ENCODE measurements around the gene SMIM13.
A peak's percentile ranks its signal among the peaks of the same experiment; 100 is the strongest.
"Not testable (repeated sequence)": the region's sequence is repeated elsewhere in the genome, so short reads cannot be mapped to it uniquely, and the experiment has no call there.

Gene SMIM13

GRCh38 chr6:11113038-11113437 is 19.4 kb downstream of the SMIM13 start:
- DNase-seq (ENCODE audit: low spot score in 2 of 2): no peak
- Histone ChIP-seq H3K4me1 (0 out of 2 replicates have a peak, but pooled peaks cover 4% of the 10 kb centered on the region), H3K4me3 (no peak overlapping the region), H3K27me3 (ENCODE audit: low read depth) (no peaks in the 10 kb centered on the region), H3K36me3 (replicated peaks) (no peaks in the 10 kb centered on the region), H3K9me3 (no peaks in the 10 kb centered on the region)
- in situ Hi-C loops (cut with MboI; ENCODE audit: low sequenced_read_pairs): no loop called here

- H3K36me3 ChIP-seq (replicated peaks); H3K27me3 ChIP-seq (ENCODE audit: low read depth); DNase-seq (ENCODE audit: low spot score in 2 of 2); H3K9me3 ChIP-seq; in situ Hi-C loops (cut with MboI; ENCODE audit: low sequenced_read_pairs); H3K4me3 ChIP-seq: not testable (repeated sequence)
- H3K4me1 ChIP-seq: peaks cover 19% of the 10 kb centered on the region
Measured at GRCh38 chr6:11115808-11116536, 22.3 kb downstream of the SMIM13 start.

- Histone ChIP-seq H3K36me3 (replicated peaks) (0 out of 2 replicates have a peak, but pooled peaks cover 3% of the 10 kb centered on the region), H3K4me3 (no peak overlapping the region), H3K27me3 (ENCODE audit: low read depth) (no peaks in the 10 kb centered on the region), H3K9me3 (no peaks in the 10 kb centered on the region), H3K4me1 (peaks cover 27% of the 10 kb centered on the region)
- in situ Hi-C loops (cut with MboI; ENCODE audit: low sequenced_read_pairs): no loop called here
- peak in 1 of 2 experiments; percentile 29 for DNase-seq (ENCODE audit: low spot score in 2 of 2)
Measured at GRCh38 chr6:11120271-11121005, 26.8 kb downstream of the SMIM13 start.

GRCh38 chr6:11121851-11122250 is 28.2 kb downstream of the SMIM13 start:
- no peak for DNase-seq (ENCODE audit: low spot score in 2 of 2)
- H3K4me1 ChIP-seq: peaks cover 23% of the 10 kb centered on the region
- in situ Hi-C loops (cut with MboI; ENCODE audit: low sequenced_read_pairs): no loop called here
- H3K9me3 ChIP-seq: no peaks in the 10 kb centered on the region
- no peaks in the 10 kb centered on the region for H3K27me3 ChIP-seq (ENCODE audit: low read depth)
- H3K36me3 ChIP-seq (replicated peaks): 0 out of 2 replicates have a peak, but pooled peaks cover 3% of the 10 kb centered on the region
- H3K4me3 ChIP-seq: no peak overlapping the region

- no peak for DNase-seq (ENCODE audit: low spot score in 2 of 2)
- Histone ChIP-seq H3K27me3 (ENCODE audit: low read depth) (no peaks in the 10 kb centered on the region), H3K4me3 (no peak overlapping the region), H3K4me1 (peaks cover 23% of the 10 kb centered on the region), H3K36me3 (replicated peaks) (0 out of 2 replicates have a peak, but pooled peaks cover 3% of the 10 kb centered on the region), H3K9me3 (no peaks in the 10 kb centered on the region)
- in situ Hi-C loops (cut with MboI; ENCODE audit: low sequenced_read_pairs): no loop called here
Measured at GRCh38 chr6:11122380-11122779, 28.7 kb downstream of the SMIM13 start.

GRCh38 chr6:11123978-11124377 is 30.3 kb downstream of the SMIM13 start:
- H3K9me3 ChIP-seq: no peaks in the 10 kb centered on the region
- no peak overlapping the region for H3K4me3 ChIP-seq
- in situ Hi-C loops (cut with MboI; ENCODE audit: low sequenced_read_pairs): no loop called here
- DNase-seq (ENCODE audit: low spot score in 2 of 2): no peak
- H3K4me1 ChIP-seq: peaks cover 23% of the 10 kb centered on the region
- H3K36me3 ChIP-seq (replicated peaks): 0 out of 2 replicates have a peak, but pooled peaks cover 3% of the 10 kb centered on the region
- H3K27me3 ChIP-seq (ENCODE audit: low read depth): no peaks in the 10 kb centered on the region

- peaks cover 8% of the 10 kb centered on the region for H3K4me1 ChIP-seq
- no peaks in the 10 kb centered on the region for H3K27me3 ChIP-seq (ENCODE audit: low read depth)
- no peaks in the 10 kb centered on the region for H3K9me3 ChIP-seq
- in situ Hi-C loops (cut with MboI; ENCODE audit: low sequenced_read_pairs): no loop called here
- no peaks in the 10 kb centered on the region for H3K36me3 ChIP-seq (replicated peaks)
- no peak for DNase-seq (ENCODE audit: low spot score in 2 of 2)
- no peak overlapping the region for H3K4me3 ChIP-seq
Measured at GRCh38 chr6:11126876-11127275, 33.2 kb downstream of the SMIM13 start.

GRCh38 chr6:11128608-11129007 is 35.0 kb downstream of the SMIM13 start:
- Histone ChIP-seq H3K4me1 (no peaks in the 10 kb centered on the region; the same call in 1 of the 2 replicates), H3K27me3 (ENCODE audit: low read depth) (no peaks in the 10 kb centered on the region), H3K4me3 (no peak overlapping the region), H3K9me3 (no peaks in the 10 kb centered on the region), H3K36me3 (replicated peaks) (no peaks in the 10 kb centered on the region)
- in situ Hi-C loops (cut with MboI; ENCODE audit: low sequenced_read_pairs): no loop called here
- no peak for DNase-seq (ENCODE audit: low spot score in 2 of 2)

- Histone ChIP-seq H3K36me3 (replicated peaks) (peaks cover 7% of the 10 kb centered on the region), H3K27me3 (ENCODE audit: low read depth) (no peaks in the 10 kb centered on the region), H3K9me3 (no peaks in the 10 kb centered on the region), H3K4me1 (no peaks in the 10 kb centered on the region), H3K4me3 (no peak overlapping the region)
- no peak for DNase-seq (ENCODE audit: low spot score in 2 of 2)
- in situ Hi-C loops (cut with MboI; ENCODE audit: low sequenced_read_pairs): no loop called here
Measured at GRCh38 chr6:11129908-11130565, 36.4 kb downstream of the SMIM13 start.

GRCh38 chr6:11130605-11131004 is 37.0 kb downstream of the SMIM13 start:
- Histone ChIP-seq H3K9me3 (no peaks in the 10 kb centered on the region), H3K27me3 (ENCODE audit: low read depth) (no peaks in the 10 kb centered on the region), H3K36me3 (replicated peaks) (peaks cover 12% of the 10 kb centered on the region), H3K4me3 (no peak overlapping the region), H3K4me1 (no peaks in the 10 kb centered on the region)
- in situ Hi-C loops (cut with MboI; ENCODE audit: low sequenced_read_pairs): no loop called here
- no peak for DNase-seq (ENCODE audit: low spot score in 2 of 2)

GRCh38 chr6:11132194-11132888 is 38.7 kb downstream of the SMIM13 start:
- in situ Hi-C loops (cut with MboI; ENCODE audit: low sequenced_read_pairs): no loop called here
- Histone ChIP-seq H3K4me3 (no peak overlapping the region), H3K4me1 (no peaks in the 10 kb centered on the region), H3K9me3 (no peaks in the 10 kb centered on the region), H3K36me3 (replicated peaks) (peaks cover 15% of the 10 kb centered on the region), H3K27me3 (ENCODE audit: low read depth) (no peaks in the 10 kb centered on the region)
- DNase-seq (ENCODE audit: low spot score in 2 of 2): no peak

GRCh38 chr6:11133281-11133680 is 39.6 kb downstream of the SMIM13 start:
- Histone ChIP-seq H3K36me3 (replicated peaks) (peaks cover 15% of the 10 kb centered on the region), H3K4me1 (no peaks in the 10 kb centered on the region), H3K9me3 (no peaks in the 10 kb centered on the region), H3K27me3 (ENCODE audit: low read depth) (no peaks in the 10 kb centered on the region), H3K4me3 (no peak overlapping the region)
- in situ Hi-C loops (cut with MboI; ENCODE audit: low sequenced_read_pairs): no loop called here
- no peak for DNase-seq (ENCODE audit: low spot score in 2 of 2)

- H3K36me3 ChIP-seq (replicated peaks): peaks cover 15% of the 10 kb centered on the region
- H3K9me3 ChIP-seq: no peaks in the 10 kb centered on the region
- H3K27me3 ChIP-seq (ENCODE audit: low read depth): no peaks in the 10 kb centered on the region
- H3K4me3 ChIP-seq: no peak overlapping the region
- no peak for DNase-seq (ENCODE audit: low spot score in 2 of 2)
- in situ Hi-C loops (cut with MboI; ENCODE audit: low sequenced_read_pairs): no loop called here
- H3K4me1 ChIP-seq: no peaks in the 10 kb centered on the region
Measured at GRCh38 chr6:11136809-11137208, 43.2 kb downstream of the SMIM13 start.
